Progenitor cell of endocrine pancreas (in vitro differentiated cells): Measurements from ENCODE around the gene PNLIPRP3. TPM values are rescaled to one million over a fixed set of nuclear protein-coding genes. Genes with fewer than 3 reads are reported as not detected.

Source experiments
- DNase-seq: peaks from one replicate; pipeline ENCODE4 v3.0.0; 2021; ENCODE audit warnings: low spot score; ENCODE audit not compliant: unreplicated experiment
- H3K27ac Mint-ChIP-seq: 2 replicates; pipeline ENCODE4 v1.8.0; 2021; ENCODE audit warnings: mild to moderate bottlenecking, moderate library complexity, mixed read lengths
- H3K27me3 Mint-ChIP-seq: 2 replicates; pipeline ENCODE4 v1.8.0; 2021; ENCODE audit warnings: mixed read lengths
- H3K36me3 Mint-ChIP-seq: 2 replicates; pipeline ENCODE4 v1.8.0; 2022; ENCODE audit warnings: mixed read lengths; ENCODE audit not compliant: insufficient read depth
- H3K4me1 Mint-ChIP-seq: 2 replicates; pipeline ENCODE4 v1.8.0; 2021; ENCODE audit warnings: low read depth, mixed read lengths
- H3K4me3 Mint-ChIP-seq: 2 replicates; pipeline ENCODE4 v1.8.0; 2021; ENCODE audit warnings: low read depth, mild to moderate bottlenecking, moderate library complexity, mixed read lengths
- H3K9me3 Mint-ChIP-seq: 2 replicates; pipeline ENCODE4 v1.8.0; 2021; ENCODE audit warnings: low read depth, mixed read lengths
- total RNA-seq: library from RNA; stranded (reverse); gene quantifications from 2 replicates; pipeline ENCODE4 v1.2.1, GENCODE V29; 2021
- TF ChIP-seq, protein P1 (sequence below): fragments of 200-600 bp; sonication (generic); IDR thresholded peaks from one replicate; pipeline ENCODE4 v1.5.0; 2021; ENCODE audit warnings: antibody characterized with exemption, mild to moderate bottlenecking; ENCODE audit not compliant: unreplicated experiment

Gene PNLIPRP3
- total RNA-seq, 1 donor from 2014 or later, result not detected

DNA sequence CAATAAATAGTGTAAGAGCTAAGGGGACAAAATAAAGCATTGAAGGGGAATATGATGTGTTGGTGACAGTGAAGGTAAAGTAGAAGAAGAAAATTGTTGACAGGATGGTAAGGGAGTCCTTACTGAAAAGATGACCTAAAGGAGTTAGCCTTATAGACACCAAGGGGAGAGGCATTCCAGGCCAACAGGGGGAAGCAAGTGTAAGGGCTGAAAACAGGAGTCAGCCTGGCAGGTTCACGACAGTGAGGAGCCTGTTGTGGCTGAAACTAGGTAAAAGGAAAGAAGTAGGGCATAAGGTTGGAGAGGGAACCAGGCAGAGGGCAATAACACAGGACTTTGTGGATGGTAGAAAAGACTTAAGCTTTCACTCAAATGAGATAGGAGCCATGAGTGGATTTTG is 34.0 kb downstream of the PNLIPRP3 start:
- Mint-ChIP-seq H3K9me3 (no peaks in the 10 kb centered on the region), H3K27me3 (no peaks in the 10 kb centered on the region), H3K4me3 (no peak overlapping the region), H3K4me1 (peaks cover 9% of the 10 kb centered on the region), H3K36me3 (no peaks in the 10 kb centered on the region), H3K27ac (no peak overlapping the region)
- TF ChIP-seq, protein P1, sequence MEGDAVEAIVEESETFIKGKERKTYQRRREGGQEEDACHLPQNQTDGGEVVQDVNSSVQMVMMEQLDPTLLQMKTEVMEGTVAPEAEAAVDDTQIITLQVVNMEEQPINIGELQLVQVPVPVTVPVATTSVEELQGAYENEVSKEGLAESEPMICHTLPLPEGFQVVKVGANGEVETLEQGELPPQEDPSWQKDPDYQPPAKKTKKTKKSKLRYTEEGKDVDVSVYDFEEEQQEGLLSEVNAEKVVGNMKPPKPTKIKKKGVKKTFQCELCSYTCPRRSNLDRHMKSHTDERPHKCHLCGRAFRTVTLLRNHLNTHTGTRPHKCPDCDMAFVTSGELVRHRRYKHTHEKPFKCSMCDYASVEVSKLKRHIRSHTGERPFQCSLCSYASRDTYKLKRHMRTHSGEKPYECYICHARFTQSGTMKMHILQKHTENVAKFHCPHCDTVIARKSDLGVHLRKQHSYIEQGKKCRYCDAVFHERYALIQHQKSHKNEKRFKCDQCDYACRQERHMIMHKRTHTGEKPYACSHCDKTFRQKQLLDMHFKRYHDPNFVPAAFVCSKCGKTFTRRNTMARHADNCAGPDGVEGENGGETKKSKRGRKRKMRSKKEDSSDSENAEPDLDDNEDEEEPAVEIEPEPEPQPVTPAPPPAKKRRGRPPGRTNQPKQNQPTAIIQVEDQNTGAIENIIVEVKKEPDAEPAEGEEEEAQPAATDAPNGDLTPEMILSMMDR, result no peak
- no peak for DNase-seq

DNA sequence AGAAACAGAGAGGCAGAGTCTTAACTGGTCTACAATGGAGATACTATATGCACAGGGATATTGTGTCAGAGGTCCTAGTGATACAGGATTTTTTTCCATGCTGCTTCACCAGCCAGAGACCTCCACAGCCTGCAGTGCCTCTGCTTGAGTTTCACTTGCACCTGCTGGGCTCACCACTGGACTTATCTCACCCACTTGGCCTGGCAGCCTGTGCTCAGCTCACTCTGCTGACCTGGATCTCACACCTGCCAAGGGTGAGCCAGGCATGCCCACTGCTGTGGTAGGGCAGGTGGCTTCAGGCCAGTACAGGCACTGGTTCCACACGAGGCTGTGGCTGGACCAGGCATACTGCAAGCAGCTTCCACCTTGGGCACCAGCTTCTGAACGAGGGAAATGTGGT is 36.6 kb downstream of the PNLIPRP3 start:
- no peak overlapping the region for H3K4me3 Mint-ChIP-seq

DNA sequence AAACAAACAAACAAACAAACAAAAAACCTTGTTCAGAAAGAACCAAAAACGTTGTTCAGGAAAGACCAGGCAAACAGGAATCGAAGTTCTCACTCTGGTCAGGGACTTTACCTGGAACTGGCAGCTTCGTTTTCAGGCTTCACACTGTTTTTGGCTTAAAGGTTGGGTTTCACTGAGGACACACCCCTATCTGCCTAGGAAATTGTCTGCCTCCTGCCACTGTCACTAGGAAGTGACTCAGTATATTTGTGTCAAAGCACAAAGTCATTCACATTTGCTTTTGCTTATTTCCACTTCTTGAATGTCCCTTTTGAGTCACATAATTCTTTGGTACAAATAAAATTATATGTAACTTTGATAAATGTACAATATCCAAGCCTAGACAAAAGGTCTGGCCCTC is 37.9 kb downstream of the PNLIPRP3 start:
- Mint-ChIP-seq H3K9me3 (no peaks in the 10 kb centered on the region), H3K27me3 (no peaks in the 10 kb centered on the region), H3K4me1 (no peaks in the 10 kb centered on the region), H3K4me3 (no peak overlapping the region), H3K27ac (no peak overlapping the region), H3K36me3 (no peaks in the 10 kb centered on the region)
- DNase-seq, result no peak
- TF ChIP-seq, protein P1, result no peak

More for the DNA sequence above, 36.6 kb downstream of the PNLIPRP3 start:
- TF ChIP-seq, protein P1, result no peak
- H3K36me3 Mint-ChIP-seq, result no peaks in the 10 kb centered on the region
- DNase-seq, result no peak
- H3K9me3 Mint-ChIP-seq, result no peaks in the 10 kb centered on the region
- no peak overlapping the region for H3K27ac Mint-ChIP-seq
- H3K27me3 Mint-ChIP-seq, result no peaks in the 10 kb centered on the region
- no peaks in the 10 kb centered on the region for H3K4me1 Mint-ChIP-seq

DNA sequence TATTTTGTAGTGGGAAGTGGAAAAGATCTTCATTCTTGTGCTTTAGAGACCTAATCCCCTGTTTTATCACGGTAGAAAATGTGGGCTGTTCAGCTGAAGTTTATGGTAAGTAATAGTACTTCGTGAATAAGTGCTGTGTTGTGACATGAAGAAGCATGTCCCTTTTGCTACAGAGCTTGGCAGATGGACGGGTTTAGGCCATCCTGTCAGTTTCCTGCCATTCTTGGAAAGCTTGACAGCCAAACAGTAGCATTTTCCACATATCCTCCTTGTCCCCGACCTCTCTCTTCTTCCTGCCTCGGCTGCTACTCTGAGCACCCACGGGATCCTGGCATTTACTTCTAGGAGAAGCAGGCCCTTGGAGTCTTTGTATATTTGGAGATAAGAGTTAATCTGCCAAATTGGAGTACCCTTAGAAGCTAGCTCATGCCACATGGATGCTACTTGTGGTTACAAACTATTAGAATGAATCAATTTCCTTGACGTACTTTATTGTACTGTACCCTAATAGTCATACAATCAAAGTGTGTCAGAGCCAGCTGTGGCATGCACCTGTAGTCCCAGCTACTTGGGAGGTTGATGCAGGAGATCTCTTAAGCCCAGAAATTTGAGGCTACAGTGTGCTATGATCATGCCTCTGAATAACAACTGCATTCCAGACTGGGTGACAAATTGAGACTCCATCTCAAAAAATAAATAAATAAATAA is 39.2 kb downstream of the PNLIPRP3 start:
- Mint-ChIP-seq H3K36me3 (no peaks in the 10 kb centered on the region), H3K9me3 (no peaks in the 10 kb centered on the region), H3K4me1 (no peaks in the 10 kb centered on the region), H3K27ac (no peak overlapping the region), H3K27me3 (no peaks in the 10 kb centered on the region), H3K4me3 (no peak overlapping the region)
- TF ChIP-seq, protein P1, result no peak
- no peak for DNase-seq

DNA sequence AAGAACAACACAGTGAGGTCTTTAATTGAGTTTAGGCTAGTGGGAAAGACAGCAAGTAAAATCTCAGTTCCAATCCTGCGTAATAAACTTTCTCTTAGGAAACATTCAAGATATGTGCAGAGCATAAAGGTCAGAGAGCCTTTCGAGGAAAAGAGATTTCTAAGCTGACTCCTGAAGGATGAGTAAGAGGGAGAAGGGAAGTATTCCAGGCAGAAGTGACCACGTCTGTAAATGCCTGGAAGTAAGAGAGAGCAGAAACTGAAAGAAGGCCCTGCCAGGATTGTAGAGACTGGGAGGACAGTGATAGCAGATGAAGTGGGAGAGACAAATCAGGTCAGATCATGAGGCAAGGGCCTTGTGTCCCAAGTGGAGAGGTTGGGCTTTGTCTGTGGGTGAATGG is 41.8 kb downstream of the PNLIPRP3 start:
- Mint-ChIP-seq H3K9me3 (no peaks in the 10 kb centered on the region), H3K36me3 (no peaks in the 10 kb centered on the region), H3K27me3 (no peaks in the 10 kb centered on the region), H3K4me1 (no peaks in the 10 kb centered on the region), H3K27ac (no peak overlapping the region), H3K4me3 (no peak overlapping the region)
- no peak for DNase-seq
- TF ChIP-seq, protein P1, result no peak
